Measurements from ENCODE around the gene NDUFAF2. TPM values are rescaled to one million over a fixed set of nuclear protein-coding genes. Genes with fewer than 3 reads are reported as not detected.
A peak's percentile ranks its signal among the peaks of the same experiment; 100 is the strongest.

NDUFAF2 gene
- total RNA-seq, 3 donors from 2014 or later (not counting 1 experiment from before 2014, with no cell fraction given), result 5.6 to 7.6 (median 7.0) TPM

- peak within 1 kb of the TSS; percentile 97 for H3K4me3 Mint-ChIP-seq
- Histone ChIP-seq H3K36me3 (ENCODE audit: control insufficient read depth, insufficient read depth, low read length) (peaks cover 23% of the 10 kb centered on the region), H3K27ac (ENCODE audit: low read length) (peak within 1 kb of the TSS; percentile 86), H3K4me1 (ENCODE audit: control insufficient read depth, insufficient read depth, low read length) (peaks cover 6% of the 10 kb centered on the region), H3K9me3 (ENCODE audit: control insufficient read depth, insufficient read depth, low read length) (no peaks in the 10 kb centered on the region), H3K4me3 (ENCODE audit: low read length) (peak within 1 kb of the TSS; percentile 97), H3K27me3 (ENCODE audit: control insufficient read depth, insufficient read depth, low read length) (no peaks in the 10 kb centered on the region)
- peak within 1 kb of the TSS; percentile 92 to 97 for H3K27ac Mint-ChIP-seq
- DNase-seq, result peak; percentile 73 to 85
- peaks cover 38 to 42% of the 10 kb centered on the region in 2 donors for H3K4me1 Mint-ChIP-seq
- peaks cover 19% of the 10 kb centered on the region for H3K36me3 Mint-ChIP-seq
- peak; percentile 91 to 93 (median 91) for ATAC-seq
- H3K27me3 Mint-ChIP-seq (ENCODE audit: low read depth in 2 of 2), result no peaks in the 10 kb centered on the region
- H3K9me3 Mint-ChIP-seq, result no peaks in the 10 kb centered on the region
- intact Hi-C loops (cut with micrococcal nuclease), result loop anchor here (1.0 to 10.0 kb wide), 3 partner anchors 171 to 246 kb away; partner anchors contain the start of genes ERCC8, NDUFAF2 and ZSWIM6
- 3% methylated on average over 73 of the region's 73 CpGs for WGBS (ENCODE audit: insufficient coverage)
- no peak for TF ChIP-seq CTCF (IDR thresholded peaks at IDR 0.05)
Observed at GRCh38 chr5:61162010-61162831, 217.2 kb downstream of the NDUFAF2 start, which contains the start of gene SMIM15. SMIM15 (minus strand) TSS chr5:61162468; CDS start chr5:61160171, 2,297 bp downstream.

- peaks cover 6% of the 10 kb centered on the region for H3K4me1 ChIP-seq (ENCODE audit: control insufficient read depth, insufficient read depth, low read length)
- intact Hi-C loops (cut with micrococcal nuclease), result loop anchor here (1.0 to 10.0 kb wide), 3 partner anchors 170 to 245 kb away; partner anchors contain the start of genes ERCC8, NDUFAF2 and ZSWIM6
- no peaks in the 10 kb centered on the region for H3K27me3 ChIP-seq (ENCODE audit: control insufficient read depth, insufficient read depth, low read length)
- no peak for ATAC-seq
- no peak for DNase-seq
- Mint-ChIP-seq H3K9me3 (no peaks in the 10 kb centered on the region), H3K4me3 (peak overlapping the region; percentile 97), H3K4me1 (peaks cover 38 to 42% of the 10 kb centered on the region in 2 donors), H3K27ac (peak overlapping the region; percentile 92 to 97), H3K27me3 (ENCODE audit: low read depth in 2 of 2) (peaks cover 0 to 2% of the 10 kb centered on the region in 2 donors), H3K36me3 (peaks cover 19% of the 10 kb centered on the region)
- H3K4me3 ChIP-seq (ENCODE audit: low read length), result peak overlapping the region; percentile 97
- TF ChIP-seq CTCF (IDR thresholded peaks at IDR 0.05), result no peak
- no peaks in the 10 kb centered on the region for H3K9me3 ChIP-seq (ENCODE audit: control insufficient read depth, insufficient read depth, low read length)
- 65% methylated on average over 14 of the region's 14 CpGs for whole genome bisulfite sequencing (ENCODE audit: insufficient coverage)
- peaks cover 22% of the 10 kb centered on the region for H3K36me3 ChIP-seq (ENCODE audit: control insufficient read depth, insufficient read depth, low read length)
- peak overlapping the region; percentile 86 for H3K27ac ChIP-seq (ENCODE audit: low read length)
Observed at GRCh38 chr5:61162832-61163567, 218.0 kb downstream of the NDUFAF2 start.

- Histone ChIP-seq H3K27ac (ENCODE audit: low read length) (no peak overlapping the region), H3K4me3 (ENCODE audit: low read length) (no peak overlapping the region), H3K9me3 (ENCODE audit: control insufficient read depth, insufficient read depth, low read length) (no peaks in the 10 kb centered on the region), H3K27me3 (ENCODE audit: control insufficient read depth, insufficient read depth, low read length) (no peaks in the 10 kb centered on the region), H3K4me1 (ENCODE audit: control insufficient read depth, insufficient read depth, low read length) (peaks cover 6% of the 10 kb centered on the region), H3K36me3 (ENCODE audit: control insufficient read depth, insufficient read depth, low read length) (peaks cover 13% of the 10 kb centered on the region)
- Mint-ChIP-seq H3K4me3 (peak overlapping the region; percentile 97), H3K27me3 (ENCODE audit: low read depth in 2 of 2) (peaks cover 0 to 2% of the 10 kb centered on the region in 2 donors), H3K9me3 (no peaks in the 10 kb centered on the region), H3K4me1 (peaks cover 34 to 42% of the 10 kb centered on the region in 2 donors), H3K27ac (peak overlapping the region; percentile 92 to 97), H3K36me3 (peaks cover 13% of the 10 kb centered on the region)
- DNase-seq, result no peak
- intact Hi-C loops (cut with micrococcal nuclease), result loop anchor here (2.0 to 10.0 kb wide), 2 partner anchors 169 to 219 kb away; partner anchors contain the start of genes ERCC8, NDUFAF2 and ZSWIM6
- no peak for TF ChIP-seq CTCF (IDR thresholded peaks at IDR 0.05)
- WGBS (ENCODE audit: insufficient coverage), result 98% methylated on average over 13 of the region's 13 CpGs
- ATAC-seq, result no peak
Observed at GRCh38 chr5:61163905-61164304, 218.9 kb downstream of the NDUFAF2 start.

Measured in natural killer cell (primary cell).